HepG2 (cell line): ENCODE results near the gene SREBF1. TPM values are rescaled to one million over a fixed set of nuclear protein-coding genes. Genes with fewer than 3 reads are reported as not detected.
A peak's percentile ranks its signal among the peaks of the same experiment; 100 is the strongest.

Experiments
- BCLAF1 ChIP-seq: fragments of 450-650 bp; IDR thresholded peaks from 2 replicates; pipeline ENCODE4 v1.6.1; 2017; ENCODE audit warnings: mild to moderate bottlenecking
- CAMTA2 ChIP-seq: sonication (generic); formaldehyde crosslinking; IDR thresholded peaks from 2 replicates; pipeline ENCODE4 v1.4.0; 2020; ENCODE audit warnings: mild to moderate bottlenecking, missing genetic modification reagents, borderline replicate concordance
- CEBPZ ChIP-seq: IDR thresholded peaks from 2 replicates; pipeline ENCODE4 v1.6.1; 2012; ENCODE audit warnings: low read length, improper control_type of control experiment
- DRAP1 ChIP-seq: IDR thresholded peaks from 2 replicates; pipeline ENCODE4 v1.6.1; 2016; ENCODE audit warnings: missing genetic modification reagents, missing compliant biosample characterization
- HNF4A ChIP-seq: sonication (generic); formaldehyde crosslinking; IDR thresholded peaks from 2 replicates; pipeline ENCODE4 v1.4.0; 2020; ENCODE audit warnings: missing genetic modification reagents
- HNF4G ChIP-seq, 2 experiments: sonication (generic) in 1 of 2; formaldehyde crosslinking in 1 of 2; IDR thresholded peaks; 2 replicates each; pipeline versions ENCODE4 v1.4.0 to v1.6.1; 2011 to 2020; ENCODE audit warnings: borderline replicate concordance in 2 of 2, low read depth in 2 of 2, mild to moderate bottlenecking in 2 of 2, low read length in 1 of 2, missing genetic modification reagents in 1 of 2, moderate library complexity in 1 of 2
- ISX ChIP-seq: sonication (generic); formaldehyde crosslinking; conservative IDR thresholded peaks from 2 replicates; pipeline ENCODE4 v1.5.0; 2020; ENCODE audit warnings: missing genetic modification reagents
- KAT2B ChIP-seq: fragments of 150-350 bp; IDR thresholded peaks from 2 replicates; pipeline ENCODE4 v1.6.1; 2014; ENCODE audit warnings: low read depth, low read length, borderline replicate concordance
- SOX6 ChIP-seq, 2 experiments: fragments of 450-650 bp in 1 of 2; sonication (generic) in 1 of 2; formaldehyde crosslinking in 1 of 2; IDR thresholded peaks; 2 replicates each; pipeline versions ENCODE4 v1.4.0 to v1.6.1; 2017 to 2020; ENCODE audit warnings: antibody characterized with exemption in 1 of 2, mild to moderate bottlenecking in 1 of 2, missing genetic modification reagents in 1 of 2
- THAP8 ChIP-seq: sonication (generic); formaldehyde crosslinking; IDR thresholded peaks from 2 replicates; pipeline ENCODE4 v1.5.1; 2020; ENCODE audit warnings: missing genetic modification reagents, mild to moderate bottlenecking, borderline replicate concordance
- ZBTB14 ChIP-seq: sonication (generic); formaldehyde crosslinking; IDR thresholded peaks from 2 replicates; pipeline ENCODE4 v1.4.0; 2020; ENCODE audit warnings: missing genetic modification reagents
- ZBTB33 ChIP-seq: sonication (generic); formaldehyde crosslinking; IDR thresholded peaks from 2 replicates; pipeline ENCODE4 v1.4.0; 2020; ENCODE audit warnings: missing genetic modification reagents
- ZNF326 ChIP-seq: sonication (generic); formaldehyde crosslinking; IDR thresholded peaks from 2 replicates; pipeline ENCODE4 v1.4.0; 2020; ENCODE audit warnings: missing genetic modification reagents, borderline replicate concordance
- ZNF674 ChIP-seq: sonication (generic); formaldehyde crosslinking; IDR thresholded peaks from 2 replicates; pipeline ENCODE4 v1.5.0; 2020; ENCODE audit warnings: low read depth, mild to moderate bottlenecking, missing genetic modification reagents
- ZNF749 ChIP-seq: sonication (generic); formaldehyde crosslinking; IDR thresholded peaks from 2 replicates; pipeline ENCODE4 v1.8.0; 2022; ENCODE audit warnings: mild to moderate bottlenecking, missing genetic modification reagents, moderate library complexity, borderline replicate concordance
- polyA plus RNA-seq, 8 experiments: library from polyadenylated mRNA; depleted of rRNA in 3 of 8; stranded (reverse) in 7 of 8; unstranded in 1 of 8; fragments of >200 nt; fragmentation: Illumina TruSeq in 4 of 8; extraction: Trizol in 4 of 8; gene quantifications; 2 replicates each; pipeline versions ENCODE4 v1.2.1 to v1.2.3, GENCODE V29; 2011 to 2016; ENCODE audit warnings: low read depth in 4 of 8, missing spikeins in 1 of 8, mixed read lengths in 1 of 8; ENCODE audit not compliant: insufficient read depth in 1 of 8
- total RNA-seq, 5 experiments: library from RNA; depleted of rRNA; stranded (reverse); fragments of >200 nt; fragmentation: Illumina TruSeq; extraction: Trizol; gene quantifications; 2 replicates each; pipeline ENCODE4 v1.2.3, GENCODE V29; 2016; ENCODE audit warnings: low read depth in 1 of 5

The SREBF1 gene
- total and polyA plus RNA-seq, 2 of the 13 experiments (the other 11 are each of a cell fraction or from before 2014, with no cell fraction given) = 34.3 to 38.0 TPM

GRCh38 chr17:17830740-17831207 lies 6.0 kb downstream of the SREBF1 start (continued):
- TF ChIP-seq CAMTA2 (CRISPR knock-in tag) = no peak
- no peak for TF ChIP-seq ZNF749 (CRISPR knock-in tag)
- peak; percentile 99 for TF ChIP-seq HNF4A
- TF ChIP-seq ISX (CRISPR knock-in tag) = no peak
- TF ChIP-seq ZBTB14 (CRISPR knock-in tag) = no peak
- no peak for TF ChIP-seq ZNF326 (CRISPR knock-in tag)
- no peak for TF ChIP-seq KAT2B
- peak; percentile 75 for TF ChIP-seq DRAP1 (CRISPR knock-in tag)
- peak; percentile 61; the same call in 1 of the 2 replicates for TF ChIP-seq ZBTB33 (CRISPR knock-in tag)
- no peak for TF ChIP-seq BCLAF1
- no peak for TF ChIP-seq THAP8 (CRISPR knock-in tag)
- TF ChIP-seq CEBPZ = no peak
- peak; percentile 95; the same call in 1 of the 2 replicates for TF ChIP-seq HNF4G (IDR thresholded peaks at IDR 0.05; ENCODE audit: borderline replicate concordance, low read depth, low read length)
- TF ChIP-seq HNF4G (CRISPR knock-in tag; IDR thresholded peaks at IDR 0.05; ENCODE audit: borderline replicate concordance, low read depth) = peak; percentile 97
- no peak for TF ChIP-seq SOX6 (IDR thresholded peaks at IDR 0.05)
- peak; percentile 84; the same call in 1 of the 2 replicates for TF ChIP-seq SOX6 (CRISPR knock-in tag; IDR thresholded peaks at IDR 0.05)
- no peak for TF ChIP-seq ZNF674
